WI38 (cell line): ENCODE results near the gene CD247.

ENCODE experiments used
- H3K4me3 ChIP-seq: 2 replicates; pipeline ENCODE4 v1.5.1; 2011; ENCODE audit warnings: low read depth, mild to moderate bottlenecking, control low read depth, low read length
- CTCF ChIP-seq: IDR thresholded peaks from 2 replicates; pipeline ENCODE4 v1.5.1; 2012; ENCODE audit warnings: low read depth, mild to moderate bottlenecking, control low read depth, low read length

CD247 gene

GRCh38 chr1:167434306-167434705 is 84.0 kb downstream of the CD247 start:
- no peak for TF ChIP-seq CTCF

GRCh38 chr1:167433884-167434283 is 84.4 kb downstream of the CD247 start:
- no peak for TF ChIP-seq CTCF
- H3K4me3 ChIP-seq = no peak overlapping the region

More at GRCh38 chr1:167434306-167434705, 84.0 kb downstream of the CD247 start:
- H3K4me3 ChIP-seq = no peak overlapping the region

GRCh38 chr1:167432780-167433179 is 85.5 kb downstream of the CD247 start:
- TF ChIP-seq CTCF = no peak
- no peak overlapping the region for H3K4me3 ChIP-seq

- no peak overlapping the region for H3K4me3 ChIP-seq
- no peak for TF ChIP-seq CTCF
Measured at GRCh38 chr1:167431909-167432650, 86.2 kb downstream of the CD247 start.

GRCh38 chr1:167431261-167431908 is 86.9 kb downstream of the CD247 start:
- no peak for TF ChIP-seq CTCF
- H3K4me3 ChIP-seq = no peak overlapping the region

- no peak overlapping the region for H3K4me3 ChIP-seq
- no peak for TF ChIP-seq CTCF
Measured at GRCh38 chr1:167430849-167431242, 87.5 kb downstream of the CD247 start.

- TF ChIP-seq CTCF = no peak
- no peak overlapping the region for H3K4me3 ChIP-seq
Measured at GRCh38 chr1:167430134-167430848, 88.0 kb downstream of the CD247 start.
